IPS-NIHi7 (cell line): ENCODE measurements around the gene CACNA1C.

Experiments
- DNase-seq: peaks from one replicate; pipeline ENCODE4 v3.0.0; 2012; ENCODE audit warnings: mixed read lengths; ENCODE audit errors: extremely low spot score

Gene CACNA1C

GRCh38 chr12:2581293-2582045, 528.7 kb downstream of the CACNA1C start:
- no peak for DNase-seq

- DNase-seq = no peak
These were observed 529.8 kb downstream of the CACNA1C start for GRCh38 chr12:2582631-2583030.

- peak; percentile 92 for DNase-seq
These were observed 530.3 kb downstream of the CACNA1C start for GRCh38 chr12:2583091-2583497.

GRCh38 chr12:2583642-2584401, 531.0 kb downstream of the CACNA1C start:
- no peak for DNase-seq

GRCh38 chr12:2586156-2587038, 533.6 kb downstream of the CACNA1C start:
- DNase-seq = peak; percentile 73

- DNase-seq = peak; percentile 31
These were observed 535.6 kb downstream of the CACNA1C start for GRCh38 chr12:2588345-2588744.

- no peak for DNase-seq
These were observed 536.6 kb downstream of the CACNA1C start for GRCh38 chr12:2589381-2589780.

- DNase-seq = no peak
These were observed 540.3 kb downstream of the CACNA1C start for GRCh38 chr12:2593045-2593444.

GRCh38 chr12:2596441-2596840, 543.7 kb downstream of the CACNA1C start:
- DNase-seq = no peak

GRCh38 chr12:2605301-2605700, 552.5 kb downstream of the CACNA1C start:
- no peak for DNase-seq

- no peak for DNase-seq
These were observed 553.6 kb downstream of the CACNA1C start for GRCh38 chr12:2606186-2606910.

GRCh38 chr12:2607881-2608607, 555.3 kb downstream of the CACNA1C start:
- no peak for DNase-seq

GRCh38 chr12:2608608-2608945, 555.8 kb downstream of the CACNA1C start:
- DNase-seq = no peak

- no peak for DNase-seq
These were observed 556.2 kb downstream of the CACNA1C start for GRCh38 chr12:2609020-2609419.

- no peak for DNase-seq
These were observed 557.6 kb downstream of the CACNA1C start for GRCh38 chr12:2610358-2610757.

GRCh38 chr12:2613326-2614073, 560.7 kb downstream of the CACNA1C start:
- no peak for DNase-seq

- no peak for DNase-seq
These were observed 561.6 kb downstream of the CACNA1C start for GRCh38 chr12:2614341-2614740.

- peak; percentile 47 for DNase-seq
These were observed 563.0 kb downstream of the CACNA1C start for GRCh38 chr12:2615665-2616402.

- DNase-seq = no peak
These were observed 564.0 kb downstream of the CACNA1C start for GRCh38 chr12:2616763-2617162.
